Thoracic aorta (tissue), 2 donors: Measurements from ENCODE around the gene CNBD2. TPM values are rescaled to one million over a fixed set of nuclear protein-coding genes. Genes with fewer than 3 reads are reported as not detected.
"Not testable (repeated sequence)": the region's sequence is repeated elsewhere in the genome, so short reads cannot be mapped to it uniquely, and the experiment has no call there.

ENCODE experiments used
- ATAC-seq: fragments of 150-250 bp; one replicate; pipeline ENCODE4 v1.8.0; 2017; ENCODE audit warnings: low read depth; ENCODE audit not compliant: insufficient number of reproducible peaks, low FRiP score
- DNase-seq: peaks from one replicate; pipeline ENCODE4 v3.0.0-alpha.2; 2020; ENCODE audit warnings: low spot score
- H3K27ac ChIP-seq, 2 donors: fragments of 200-600 bp; sonication (generic); 1 replicate in 1 of 2; 2 replicates in 1 of 2; pipeline ENCODE4 v1.5.1; 2016; ENCODE audit warnings: mild to moderate bottlenecking in 2 of 2, moderate library complexity in 2 of 2
- H3K27me3 ChIP-seq: fragments of 200-600 bp; sonication (generic); replicated peaks from 2 replicates; pipeline ENCODE4 v1.6.0; 2016; ENCODE audit warnings: mild to moderate bottlenecking; ENCODE audit not compliant: insufficient read depth
- H3K36me3 ChIP-seq: fragments of 200-600 bp; sonication (generic); one replicate; pipeline ENCODE4 v1.5.1; 2016
- H3K4me1 ChIP-seq, 2 donors: fragments of 200-600 bp; sonication (generic); 1 replicate in 1 of 2; 2 replicates in 1 of 2; pipeline versions ENCODE4 v1.5.1 to v1.6.0; 2016; ENCODE audit warnings: low read depth in 2 of 2, mild to moderate bottlenecking in 1 of 2; ENCODE audit not compliant: control insufficient read depth in 1 of 2
- H3K4me3 ChIP-seq: fragments of 200-600 bp; sonication (generic); 2 replicates; pipeline ENCODE4 v1.5.1; 2016; ENCODE audit warnings: mild to moderate bottlenecking
- H3K9me3 ChIP-seq: fragments of 200-600 bp; sonication (generic); 2 replicates; pipeline ENCODE4 v1.5.1; 2016
- total RNA-seq, 2 donors: library from RNA; depleted of rRNA; stranded (reverse); fragments of >200 nt; gene quantifications; one replicate each; pipeline versions ENCODE4 v1.1.0 to v1.2.3, GENCODE V29; 2016
- TF ChIP-seq, protein P1 (sequence below): fragments of 200-600 bp; sonication (generic); IDR thresholded peaks from one replicate; pipeline ENCODE4 v1.5.1; 2019; ENCODE audit warnings: antibody characterized with exemption

CNBD2 gene
- total RNA-seq, 2 donors from 2014 or later, result 1.2 to 2.6 TPM

DNA sequence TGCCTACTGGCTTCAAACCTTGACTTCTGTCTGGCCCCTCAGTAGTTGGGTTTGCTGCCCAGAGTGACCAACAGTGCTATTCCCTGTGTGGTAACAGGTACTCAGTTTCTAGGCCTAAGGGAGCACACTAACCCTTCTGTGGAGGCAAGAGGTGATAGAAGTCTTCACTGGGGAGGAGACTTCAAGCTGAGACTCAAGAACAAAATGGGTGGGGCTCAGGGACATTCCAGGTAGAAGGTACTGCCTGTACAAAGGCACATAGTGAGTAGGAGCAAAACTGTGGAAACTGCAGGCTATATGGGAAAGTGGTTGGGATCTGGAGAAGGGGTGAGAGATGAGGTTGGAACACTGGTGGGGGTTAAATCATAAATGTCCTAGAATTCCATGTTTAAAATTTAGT is 11.8 kb upstream of the CNBD2 start:
- H3K36me3 ChIP-seq, result no peaks in the 10 kb centered on the region
- DNase-seq, result no peak
- TF ChIP-seq, protein P1, sequence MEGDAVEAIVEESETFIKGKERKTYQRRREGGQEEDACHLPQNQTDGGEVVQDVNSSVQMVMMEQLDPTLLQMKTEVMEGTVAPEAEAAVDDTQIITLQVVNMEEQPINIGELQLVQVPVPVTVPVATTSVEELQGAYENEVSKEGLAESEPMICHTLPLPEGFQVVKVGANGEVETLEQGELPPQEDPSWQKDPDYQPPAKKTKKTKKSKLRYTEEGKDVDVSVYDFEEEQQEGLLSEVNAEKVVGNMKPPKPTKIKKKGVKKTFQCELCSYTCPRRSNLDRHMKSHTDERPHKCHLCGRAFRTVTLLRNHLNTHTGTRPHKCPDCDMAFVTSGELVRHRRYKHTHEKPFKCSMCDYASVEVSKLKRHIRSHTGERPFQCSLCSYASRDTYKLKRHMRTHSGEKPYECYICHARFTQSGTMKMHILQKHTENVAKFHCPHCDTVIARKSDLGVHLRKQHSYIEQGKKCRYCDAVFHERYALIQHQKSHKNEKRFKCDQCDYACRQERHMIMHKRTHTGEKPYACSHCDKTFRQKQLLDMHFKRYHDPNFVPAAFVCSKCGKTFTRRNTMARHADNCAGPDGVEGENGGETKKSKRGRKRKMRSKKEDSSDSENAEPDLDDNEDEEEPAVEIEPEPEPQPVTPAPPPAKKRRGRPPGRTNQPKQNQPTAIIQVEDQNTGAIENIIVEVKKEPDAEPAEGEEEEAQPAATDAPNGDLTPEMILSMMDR, result no peak

DNA sequence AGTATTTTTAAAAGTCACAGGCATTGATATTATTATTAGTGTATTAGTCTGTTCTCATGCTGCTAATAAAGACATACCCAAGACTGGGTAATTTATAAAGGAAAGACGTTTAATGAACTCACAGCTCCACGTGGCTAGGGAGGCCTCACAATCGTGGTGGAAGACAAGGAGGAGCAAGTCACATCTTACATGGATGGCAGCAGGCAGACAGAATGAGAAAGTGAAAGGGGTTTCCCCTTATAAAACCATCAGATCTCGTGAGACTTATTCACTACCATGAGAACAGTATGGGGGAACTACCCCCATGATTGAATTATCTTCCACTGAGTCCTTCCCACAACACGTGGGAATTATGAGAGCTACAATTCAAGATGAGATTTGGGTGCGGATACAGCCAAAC is 9.1 kb upstream of the CNBD2 start:
- DNase-seq, H3K9me3 ChIP-seq, ATAC-seq, H3K36me3 ChIP-seq, H3K4me3 ChIP-seq, H3K27ac ChIP-seq, H3K27me3 ChIP-seq, H3K4me1 ChIP-seq: not testable (repeated sequence)

More for the DNA sequence above, 11.8 kb upstream of the CNBD2 start:
- peaks cover 18 to 25% of the 10 kb centered on the region in 2 donors for H3K4me1 ChIP-seq
- no peak for ATAC-seq
- no peak overlapping the region for H3K4me3 ChIP-seq
- no peak overlapping the region for H3K27ac ChIP-seq
- no peaks in the 10 kb centered on the region for H3K9me3 ChIP-seq
- H3K27me3 ChIP-seq, result no peaks in the 10 kb centered on the region

DNA sequence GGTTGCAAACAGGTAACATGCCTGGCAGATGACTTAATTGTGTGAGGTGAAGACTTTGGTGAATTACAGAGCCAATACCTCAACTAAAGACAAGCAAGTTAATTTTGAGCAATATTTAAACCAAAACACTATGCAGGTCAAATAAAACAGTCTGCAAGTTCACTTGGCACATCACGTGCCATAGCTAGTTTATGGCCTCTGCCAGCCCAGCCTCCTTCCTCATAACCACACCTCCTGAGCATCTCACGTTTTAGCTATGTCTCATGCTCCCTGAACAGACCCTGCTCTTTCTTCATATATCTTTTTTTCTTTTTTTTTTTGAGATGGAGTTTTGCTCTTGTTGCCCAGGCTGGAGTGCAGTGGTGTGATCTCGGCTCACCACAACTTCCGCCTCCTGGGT is 4.5 kb upstream of the CNBD2 start:
- Histone ChIP-seq H3K4me3 (no peak overlapping the region), H3K36me3 (no peaks in the 10 kb centered on the region), H3K4me1 (no peaks in the 10 kb centered on the region), H3K27ac (no peak overlapping the region), H3K9me3 (no peaks in the 10 kb centered on the region), H3K27me3 (no peaks in the 10 kb centered on the region)
- ATAC-seq (no peak), DNase-seq (no peak)
- TF ChIP-seq, protein P1, result no peak

- Histone ChIP-seq H3K36me3 (no peaks in the 10 kb centered on the region), H3K9me3 (no peaks in the 10 kb centered on the region), H3K27ac (no peak overlapping the region), H3K4me3 (no peak overlapping the region), H3K27me3 (no peaks in the 10 kb centered on the region), H3K4me1 (no peaks in the 10 kb centered on the region)
- TF ChIP-seq, protein P1, result no peak
- no peak for DNase-seq
- ATAC-seq, result no peak
Measured at GRCh38 chr20:35968930-35969329, 540 bp downstream of the CNBD2 start.

- no peak overlapping the region for H3K27ac ChIP-seq
- ATAC-seq (no peak), DNase-seq (no peak)
- no peak overlapping the region for H3K4me3 ChIP-seq
- no peaks in the 10 kb centered on the region for H3K9me3 ChIP-seq
- TF ChIP-seq, protein P1, result no peak
- H3K27me3 ChIP-seq, result no peaks in the 10 kb centered on the region
- H3K36me3 ChIP-seq, result no peaks in the 10 kb centered on the region
- no peaks in the 10 kb centered on the region for H3K4me1 ChIP-seq
Measured at GRCh38 chr20:35971981-35972380, 3.6 kb downstream of the CNBD2 start.

DNA sequence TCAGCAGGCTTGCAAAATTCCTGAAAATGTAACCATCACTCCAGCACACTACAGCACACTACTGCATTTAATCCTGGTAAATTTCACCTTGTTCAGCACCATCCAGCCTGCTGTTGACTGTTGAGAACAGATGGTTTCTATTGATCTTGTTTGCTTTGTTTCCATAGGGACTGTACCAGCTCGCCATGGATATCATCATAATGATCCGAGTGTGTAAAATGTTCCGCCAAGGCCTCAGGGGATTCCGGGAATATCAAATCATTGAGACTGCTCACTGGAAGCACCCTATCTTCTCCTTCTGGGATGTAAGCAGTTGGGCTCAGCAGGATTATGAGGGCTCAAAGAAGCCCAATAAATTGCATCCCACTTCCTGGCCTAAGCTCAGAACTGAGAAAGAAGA is 4.1 kb downstream of the CNBD2 start:
- DNase-seq (no peak), ATAC-seq (no peak)
- Histone ChIP-seq H3K4me3 (no peak overlapping the region), H3K4me1 (no peaks in the 10 kb centered on the region), H3K36me3 (no peaks in the 10 kb centered on the region), H3K27me3 (no peaks in the 10 kb centered on the region), H3K27ac (no peak overlapping the region), H3K9me3 (no peaks in the 10 kb centered on the region)
- TF ChIP-seq, protein P1, result no peak
